SH-SY5Y (cell line): ENCODE measurements around the gene PTPRG.

Source experiments
- GATA2 ChIP-seq: IDR thresholded peaks from 2 replicates; pipeline ENCODE4 v1.6.1; 2011; ENCODE audit warnings: mild to moderate bottlenecking, low read depth, low read length
- GATA3 ChIP-seq: IDR thresholded peaks from 2 replicates; pipeline ENCODE4 v1.6.1; 2011; ENCODE audit warnings: low read depth, mild to moderate bottlenecking, low read length, moderate library complexity

The PTPRG gene

DNA sequence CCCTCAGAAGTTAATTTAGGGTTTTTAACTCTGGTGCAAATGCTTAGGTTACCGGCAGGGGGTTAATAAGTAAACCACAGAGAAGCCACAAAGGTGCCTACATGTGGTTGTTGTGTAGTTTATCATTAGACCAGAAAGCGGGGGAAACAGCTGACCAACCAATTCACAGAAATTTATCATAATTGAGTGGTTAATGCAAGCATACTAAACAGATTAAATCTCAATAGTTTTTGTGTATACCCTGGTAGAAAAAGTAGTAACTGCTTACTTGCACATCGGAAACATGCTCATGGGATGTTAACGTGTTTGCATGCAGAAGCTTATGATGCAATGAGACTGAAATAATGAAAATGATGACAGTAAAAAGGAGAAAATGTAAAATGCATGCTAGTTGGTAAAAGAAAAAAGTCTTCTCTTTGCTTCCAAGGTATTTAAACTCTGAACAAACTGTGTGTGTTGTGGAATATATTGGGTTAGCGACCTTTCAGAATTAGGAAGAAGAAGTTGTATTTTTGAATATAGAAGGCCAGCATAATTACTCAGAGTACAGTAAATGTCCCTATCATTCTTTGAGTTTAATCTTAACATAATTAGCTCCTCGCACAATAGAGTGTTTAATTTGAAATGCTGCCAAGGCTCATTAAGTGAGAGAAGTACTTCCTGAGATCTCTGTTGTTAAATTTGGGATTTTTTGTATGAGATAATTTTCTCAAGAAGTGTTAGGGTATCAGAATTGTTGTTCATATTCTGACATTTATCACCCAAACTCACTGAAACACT, 316.2 kb downstream of the PTPRG start:
- TF ChIP-seq GATA2 (no peak), GATA3 (no peak)

DNA sequence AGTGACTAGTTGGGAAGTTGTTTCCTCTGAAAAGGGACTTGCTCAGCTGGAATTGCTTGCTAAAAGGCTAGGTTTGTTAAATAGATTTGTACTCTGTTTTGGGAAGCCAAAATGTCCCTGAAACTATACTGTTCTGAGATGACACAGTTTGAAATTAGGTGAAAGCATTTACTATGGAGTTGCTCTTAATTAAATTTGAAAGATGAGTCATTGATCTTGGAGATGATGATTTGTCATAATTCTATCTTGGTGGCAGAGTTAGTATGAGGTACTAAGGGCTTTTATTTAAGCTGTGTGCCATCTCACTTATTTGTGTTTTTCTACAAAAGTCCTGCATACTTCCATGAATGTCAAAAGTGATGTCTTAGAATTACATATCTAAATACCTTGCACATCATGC, 320.9 kb downstream of the PTPRG start:
- TF ChIP-seq GATA3 (no peak), GATA2 (no peak)

DNA sequence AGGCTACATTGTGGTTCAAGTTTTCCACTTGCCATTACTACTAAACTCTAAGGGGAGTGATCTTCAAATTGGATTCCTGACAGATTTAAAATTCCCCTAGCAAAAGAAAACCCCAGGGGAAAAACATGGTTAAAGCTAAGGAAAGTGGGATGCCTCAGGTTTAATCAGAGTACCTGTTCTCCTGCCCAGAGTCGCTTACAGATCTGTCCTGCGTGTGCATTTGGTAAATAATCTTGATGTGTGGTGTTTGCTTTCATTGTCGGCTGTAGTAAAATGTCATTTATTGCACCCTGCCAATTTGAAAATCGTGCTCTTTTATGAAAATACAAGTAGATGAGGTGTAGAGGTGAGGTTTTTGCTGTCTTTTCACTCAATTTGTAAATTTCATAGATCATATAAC, 323.4 kb downstream of the PTPRG start:
- no peak for TF ChIP-seq GATA3
- TF ChIP-seq GATA2: no peak

DNA sequence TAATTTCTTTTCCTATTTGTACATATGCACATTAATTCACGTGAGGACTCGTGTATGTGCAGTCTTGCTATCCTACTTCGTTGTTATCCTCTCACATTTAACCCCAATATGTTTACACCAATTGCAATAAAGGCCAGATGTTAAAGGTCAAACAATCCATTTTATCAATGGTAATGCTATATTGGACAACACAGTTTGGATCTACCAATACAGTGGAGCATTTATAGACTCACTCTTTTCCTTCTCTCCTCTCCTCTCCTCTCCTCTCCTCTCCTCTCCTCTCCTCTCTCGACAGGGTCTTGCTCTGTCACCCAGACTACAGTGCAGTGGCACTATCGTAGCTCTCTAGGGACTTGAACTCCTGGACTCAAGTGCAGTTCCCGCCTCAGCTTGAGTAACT, 324.0 kb downstream of the PTPRG start:
- TF ChIP-seq GATA2: no peak
- TF ChIP-seq GATA3: no peak

DNA sequence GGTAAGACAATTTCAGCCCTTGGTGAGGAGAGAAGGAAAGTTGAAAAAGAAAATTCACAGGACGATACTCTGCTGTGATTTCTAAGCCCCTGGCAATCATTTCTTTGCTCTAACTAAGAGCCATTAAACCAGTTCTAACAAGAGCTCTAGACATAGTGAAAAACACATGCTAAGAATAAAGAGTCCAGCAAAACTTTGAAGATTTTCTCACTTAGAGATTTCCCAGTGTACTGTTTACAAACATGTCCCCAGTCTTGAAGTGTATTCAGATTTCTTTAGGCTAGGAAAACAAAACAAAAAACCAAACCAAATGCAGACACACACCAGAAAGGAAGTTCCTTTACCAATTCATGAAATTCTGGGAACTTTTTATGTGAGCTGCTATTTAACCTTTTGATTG, 325.8 kb downstream of the PTPRG start:
- TF ChIP-seq GATA3 (no peak), GATA2 (no peak)

DNA sequence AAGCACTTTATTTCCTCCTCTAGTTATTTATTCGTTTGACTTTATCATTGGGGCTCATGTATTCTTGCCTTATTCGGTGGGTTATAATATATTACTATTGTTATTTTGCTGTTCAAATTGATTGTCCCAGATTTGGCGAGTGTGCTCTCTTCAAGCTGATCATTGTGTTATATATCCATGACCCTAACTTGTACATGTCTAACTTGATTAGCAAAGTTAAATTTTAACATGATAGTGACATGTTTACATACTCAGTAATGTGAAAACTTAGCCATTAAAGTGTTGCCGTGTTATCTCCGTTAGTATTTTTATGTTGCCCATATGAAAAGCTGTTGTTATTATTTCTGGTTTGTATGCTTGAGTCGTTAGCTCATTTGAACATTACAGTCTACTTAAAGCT, 327.9 kb downstream of the PTPRG start:
- TF ChIP-seq GATA3 (no peak), GATA2 (no peak)

DNA sequence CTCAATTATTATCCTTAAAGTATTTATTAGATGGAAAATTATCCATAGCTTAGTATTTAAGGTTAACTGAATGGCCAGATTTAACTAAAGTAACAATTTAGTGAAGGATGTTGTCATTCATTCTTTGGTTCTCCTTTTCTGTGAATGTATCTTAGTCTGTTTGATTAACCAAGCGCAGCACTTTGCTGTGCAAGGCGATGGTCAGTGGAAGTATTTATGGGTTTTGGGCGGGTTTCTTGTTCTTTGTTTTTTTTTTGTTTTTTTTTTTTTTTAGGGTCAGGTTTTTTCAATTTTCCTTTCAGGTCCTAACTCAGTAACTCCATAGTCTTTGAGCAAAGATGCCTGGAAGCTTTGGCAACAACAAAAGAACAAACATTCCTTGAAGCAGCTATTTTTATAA, 328.8 kb downstream of the PTPRG start:
- TF ChIP-seq GATA3 (no peak), GATA2 (no peak)

DNA sequence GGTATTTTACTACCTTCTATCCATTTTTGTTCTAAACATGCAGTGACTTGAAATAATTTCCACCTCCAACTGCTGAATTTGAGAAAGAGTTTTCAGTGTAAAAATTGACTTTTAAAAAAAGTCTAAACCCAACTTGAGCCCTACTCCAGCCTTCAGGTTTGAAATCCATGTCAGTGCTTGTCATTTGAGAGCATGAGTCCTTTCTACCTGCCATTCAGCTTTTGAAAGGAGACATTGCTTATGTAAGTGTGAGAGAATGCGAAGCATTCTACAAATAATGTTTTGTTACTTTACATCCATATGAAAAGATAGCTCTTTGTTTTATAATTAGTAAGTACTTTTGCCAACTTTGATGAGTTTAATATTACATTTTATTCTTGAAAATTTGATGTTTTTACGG, 329.2 kb downstream of the PTPRG start:
- TF ChIP-seq GATA3: no peak
- no peak for TF ChIP-seq GATA2

DNA sequence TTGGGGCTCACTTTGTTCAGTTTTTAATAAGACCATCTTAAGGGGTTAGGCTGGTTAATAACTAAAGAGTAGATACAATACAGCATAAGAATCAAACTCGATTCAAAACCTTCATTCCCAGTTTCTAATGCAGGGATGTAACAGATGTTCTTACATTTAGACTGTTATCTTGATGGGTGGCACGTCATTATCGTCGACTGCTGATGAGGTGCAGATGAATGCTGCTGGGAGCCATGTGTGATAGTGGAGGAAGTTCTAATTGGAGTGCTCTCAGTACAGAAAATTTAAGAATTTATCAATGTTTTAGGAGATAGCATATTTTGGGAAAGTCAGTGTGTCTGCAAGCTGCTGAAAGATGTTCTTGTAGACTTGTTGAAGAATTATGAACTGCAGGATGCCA, 331.5 kb downstream of the PTPRG start:
- TF ChIP-seq GATA2: peak; percentile 81
- peak; percentile 78 for TF ChIP-seq GATA3

DNA sequence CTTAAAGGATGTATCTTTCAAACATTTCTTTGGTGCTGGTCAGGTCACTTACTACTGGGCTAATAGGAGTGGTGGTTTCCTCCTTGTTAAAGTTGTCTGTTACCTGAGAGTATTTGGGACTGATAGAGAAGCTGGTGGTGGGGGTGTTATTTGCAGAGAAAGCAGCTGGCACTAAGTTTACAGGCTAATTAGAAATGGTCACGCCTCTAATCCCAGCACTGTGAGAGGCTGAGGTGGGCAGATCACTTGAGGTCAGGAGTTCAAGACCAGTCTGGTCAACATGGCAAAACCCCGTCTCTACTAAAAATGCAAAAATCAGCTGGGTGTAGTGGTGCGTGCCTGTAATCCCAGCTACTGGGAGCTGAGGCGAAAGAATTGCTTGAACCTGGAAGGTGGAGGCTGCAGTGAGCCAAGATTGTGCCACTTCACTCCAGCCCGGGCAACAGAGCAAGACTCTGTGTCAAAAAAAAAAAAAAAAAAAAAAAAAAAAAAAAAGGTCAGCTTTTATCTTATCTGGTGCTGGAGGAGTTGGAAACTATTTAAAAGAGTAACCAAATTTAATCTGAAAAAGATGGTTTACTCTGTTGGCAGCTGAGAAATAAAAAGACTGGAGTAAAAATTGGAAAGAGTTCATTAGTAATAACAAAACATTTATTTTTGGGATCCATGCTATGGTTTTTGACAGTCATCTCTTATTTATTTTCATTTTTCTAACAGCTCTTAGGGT, 332.6 kb downstream of the PTPRG start:
- no peak for TF ChIP-seq GATA2
- TF ChIP-seq GATA3: no peak

DNA sequence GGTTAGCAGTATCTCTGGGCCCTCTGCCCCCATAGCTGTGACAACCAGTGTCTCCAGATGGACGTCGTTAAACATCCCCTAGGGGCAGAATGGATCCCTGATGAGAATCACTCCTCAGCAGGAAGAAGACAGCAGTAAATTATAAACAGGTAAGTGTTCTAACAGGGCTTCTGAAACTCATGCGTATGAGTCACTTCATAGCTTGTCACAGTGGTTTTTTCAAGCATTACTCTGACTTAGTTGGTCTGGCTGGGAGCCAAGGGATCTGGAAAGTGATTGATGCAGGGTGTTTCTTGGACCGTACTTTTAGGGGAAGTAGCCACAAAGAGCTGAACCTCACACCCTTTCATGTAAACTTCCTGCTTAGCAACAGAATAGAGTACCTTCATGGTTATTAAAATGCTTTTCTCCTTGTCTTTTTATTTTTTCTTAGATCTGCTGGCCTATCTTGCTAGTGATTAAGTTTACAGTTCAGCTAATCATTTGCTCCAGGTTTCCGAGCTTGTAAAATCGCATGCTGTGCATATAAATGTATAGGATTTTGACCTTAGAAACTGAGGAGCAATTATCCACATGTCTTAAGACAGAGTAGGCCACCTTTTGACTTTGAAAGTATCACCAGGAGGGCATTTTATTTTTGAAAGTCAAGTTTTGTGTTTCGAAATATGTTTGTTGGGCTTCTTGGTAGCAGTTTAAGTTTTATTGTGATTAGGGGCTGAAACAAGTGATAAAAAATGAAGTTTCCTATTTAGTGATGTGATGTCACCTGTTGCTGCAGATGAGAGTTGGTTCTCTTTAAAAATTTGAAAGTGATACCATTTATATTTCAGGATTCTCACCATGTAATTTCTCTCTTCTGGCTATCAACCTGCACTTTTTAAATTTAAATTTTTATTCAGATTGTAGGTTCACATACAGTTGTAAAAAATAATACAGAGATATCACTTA, 333.9 kb downstream of the PTPRG start:
- TF ChIP-seq GATA3 (peak; percentile 62; the same call in 1 of the 2 replicates), GATA2 (peak; percentile 78)

DNA sequence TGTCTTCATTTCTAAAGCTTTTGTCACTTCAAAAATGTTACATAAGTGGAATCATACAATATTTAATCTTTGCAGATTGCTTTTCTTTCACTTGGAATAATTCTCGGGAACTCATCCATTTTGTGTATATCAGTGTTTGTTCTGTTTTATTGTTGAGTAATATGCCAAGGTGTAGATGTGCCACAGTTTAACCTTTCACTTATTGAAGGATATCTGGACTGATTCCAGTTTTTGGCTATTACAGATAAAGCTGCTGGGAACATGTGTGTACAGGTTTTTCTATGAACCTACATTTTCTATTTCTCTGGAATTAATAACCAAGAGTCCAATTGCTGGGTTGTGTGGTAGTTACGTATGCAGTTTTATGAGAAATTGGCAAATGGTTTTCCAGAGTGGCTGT, 334.9 kb downstream of the PTPRG start:
- TF ChIP-seq GATA2 (no peak), GATA3 (no peak)

DNA sequence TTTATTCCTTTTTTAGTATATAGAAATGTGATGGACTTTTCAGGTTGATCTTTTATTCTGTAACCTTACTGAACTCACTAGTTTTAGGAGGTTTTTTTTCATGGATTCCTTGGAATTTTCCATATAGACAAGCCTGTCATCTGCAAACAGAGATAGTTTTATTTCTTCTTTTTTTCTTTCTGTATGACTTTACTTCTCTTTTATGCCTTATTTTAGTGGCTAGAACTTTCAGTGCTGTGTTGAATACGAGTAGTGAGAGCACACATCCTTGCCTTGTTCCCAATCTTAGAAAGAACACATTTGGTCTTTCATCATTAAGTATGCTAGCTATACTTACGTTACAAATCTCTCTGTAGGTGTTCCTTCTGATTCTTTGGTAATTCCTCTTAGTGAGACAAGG, 336.5 kb downstream of the PTPRG start:
- TF ChIP-seq GATA2 (no peak), GATA3 (no peak)
